Endothelial cell of umbilical vein (primary cell): ENCODE results near the gene PRR5. TPM values are rescaled to one million over a fixed set of nuclear protein-coding genes. Genes with fewer than 3 reads are reported as not detected.

Source experiments
- BruUV-seq: library from RNA; stranded (reverse); fragments of 400-500 nt; replicated peaks from 2 replicates; lab custom pipeline; 2021; lab: Mats Ljungman, UMichigan
- CTCF ChIA-PET: fragments of 300-600, 350-600 bp; sonication (Branson Sonifier 250); formaldehyde crosslinking; loops from one replicate; lab custom pipeline; 2021; ENCODE audit warnings: antibody characterized with exemption, inconsistent platforms; lab: Charles Lee
- POLR2A ChIA-PET: fragments of 300-600, 350-600 bp; sonication (Branson Sonifier 250); formaldehyde crosslinking; loops from one replicate; lab custom pipeline; 2021; ENCODE audit warnings: antibody characterized with exemption, inconsistent platforms; lab: Charles Lee
- DNase-seq: peaks from one replicate; pipeline ENCODE4 v3.0.0-alpha.2; 2011; ENCODE audit warnings: low read depth, low spot score
- FAIRE-seq: peaks from 2 replicates; lab custom pipeline; 2011; peaks lifted over from hg19 to GRCh38; lab: Jason Lieb, UNC
- H2AFZ ChIP-seq: 2 replicates; pipeline ENCODE4 v1.6.0; 2012; ENCODE audit warnings: low read depth, low read length, control low read depth, inconsistent platforms
- H3K27ac ChIP-seq: 2 replicates; pipeline ENCODE4 v1.5.1; 2011; ENCODE audit warnings: low read depth, mild to moderate bottlenecking, control low read depth, low read length, moderate library complexity; ENCODE audit not compliant: insufficient read depth
- H3K27me3 ChIP-seq, 2 experiments: 2 replicates each; pipeline versions ENCODE4 v1.6.0 to v1.6.1; 2011; ENCODE audit warnings: low read length in 2 of 2, mixed read lengths in 1 of 2; ENCODE audit not compliant: control insufficient read depth in 2 of 2, insufficient read depth in 2 of 2
- H3K36me3 ChIP-seq, 2 experiments: 2 replicates in 1 of 2; 3 replicates in 1 of 2; pipeline ENCODE4 v1.5.1; 2011; ENCODE audit warnings: low read length in 2 of 2, mild to moderate bottlenecking in 1 of 2, moderate library complexity in 1 of 2; ENCODE audit not compliant: control insufficient read depth in 2 of 2, insufficient read depth in 2 of 2; ENCODE audit errors: extremely low read depth in 1 of 2
- H3K4me1 ChIP-seq: 3 replicates; pipeline ENCODE4 v1.5.1; 2011; ENCODE audit warnings: mild to moderate bottlenecking, low read length; ENCODE audit not compliant: control insufficient read depth, insufficient read depth; ENCODE audit errors: extremely low read depth
- H3K4me2 ChIP-seq: 2 replicates; pipeline ENCODE4 v1.6.1; 2011; ENCODE audit warnings: low read length, control low read depth, mixed read lengths; ENCODE audit not compliant: insufficient read depth
- H3K4me3 ChIP-seq, 3 experiments: fragments of 200-600 bp in 1 of 3; sonication (generic), shearing (Covaris generic) in 1 of 3; replicated peaks in 1 of 3; 2 replicates each; pipeline ENCODE4 v1.5.1; 2011 to 2016; ENCODE audit warnings: control low read depth in 3 of 3, low read length in 3 of 3, mild to moderate bottlenecking in 2 of 3, inconsistent platforms in 1 of 3, low read depth in 1 of 3, moderate library complexity in 1 of 3; ENCODE audit not compliant: insufficient read depth in 1 of 3
- H3K79me2 ChIP-seq: 2 replicates; pipeline ENCODE4 v1.6.0; 2012; ENCODE audit warnings: low read length, inconsistent platforms; ENCODE audit not compliant: control insufficient read depth, insufficient read depth
- H3K9ac ChIP-seq: replicated peaks from 2 replicates; pipeline ENCODE3; 2011; ENCODE audit warnings: low read length, control low read depth; ENCODE audit not compliant: insufficient read depth; ENCODE audit errors: extremely low read depth
- H3K9me1 ChIP-seq: replicated peaks from 3 replicates; pipeline ENCODE4 v1.6.0; 2011; ENCODE audit warnings: mild to moderate bottlenecking, low read length; ENCODE audit not compliant: control insufficient read depth, insufficient read depth; ENCODE audit errors: extremely low read depth
- H3K9me3 ChIP-seq: replicated peaks from 2 replicates; pipeline ENCODE4 v1.5.1; 2012; ENCODE audit warnings: low read length, inconsistent platforms; ENCODE audit not compliant: control insufficient read depth, insufficient read depth
- H4K20me1 ChIP-seq: replicated peaks from 2 replicates; pipeline ENCODE3; 2011; ENCODE audit warnings: mild to moderate bottlenecking, low read length; ENCODE audit not compliant: control insufficient read depth, insufficient read depth; ENCODE audit errors: extremely low read depth
- EZH2 ChIP-seq: IDR thresholded peaks from 2 replicates; pipeline ENCODE4 v1.6.1; 2012; ENCODE audit warnings: borderline replicate concordance, low read depth, mild to moderate bottlenecking, moderate library complexity, low read length, inconsistent platforms; ENCODE audit not compliant: severe bottlenecking
- FOS ChIP-seq: IDR thresholded peaks from 2 replicates; pipeline ENCODE4 v1.6.1; 2011; ENCODE audit warnings: mild to moderate bottlenecking, low read length, moderate library complexity, borderline replicate concordance; ENCODE audit not compliant: insufficient read depth
- GATA2 ChIP-seq: IDR thresholded peaks from 2 replicates; pipeline ENCODE4 v1.7.0; 2011; ENCODE audit warnings: low read depth, mild to moderate bottlenecking, moderate library complexity, mixed read lengths, low read length; ENCODE audit not compliant: insufficient read length, insufficient read depth
- JUN ChIP-seq: IDR thresholded peaks from 2 replicates; pipeline ENCODE4 v1.6.1; 2011; ENCODE audit warnings: borderline replicate concordance, low read depth; ENCODE audit not compliant: insufficient read length, insufficient read depth
- MAX ChIP-seq: IDR thresholded peaks from 2 replicates; pipeline ENCODE4 v1.6.1; 2011; ENCODE audit not compliant: insufficient read depth, insufficient read length
- MYC ChIP-seq: IDR thresholded peaks from one replicate; pipeline ENCODE4 v1.6.1; 2011; ENCODE audit warnings: mild to moderate bottlenecking, low read depth, low read length
- POLR2A ChIP-seq: IDR thresholded peaks from 2 replicates; pipeline ENCODE4 v1.6.1; 2012; ENCODE audit warnings: low read depth, mild to moderate bottlenecking, control low read depth, low read length
- POLR2AphosphoS5 ChIP-seq: IDR thresholded peaks from 2 replicates; pipeline ENCODE4 v1.6.1; 2012; ENCODE audit warnings: low read depth, mild to moderate bottlenecking, control low read depth, low read length, moderate library complexity; ENCODE audit not compliant: insufficient read depth
- dilution Hi-C: fragments of 300-500 bp; cut with MboI; formaldehyde crosslinking; loops from one replicate; pipeline ENCODE4 v1.15.0; 2019; ENCODE audit warnings: low sequenced_read_pairs; ENCODE audit not compliant: extremely low pct_ligation_motif_present
- intact Hi-C: fragments of 100-400 bp; cut with micrococcal nuclease; formaldehyde crosslinking; loops from one replicate; pipeline ENCODE4 v1.10.0; 2022
- polyA plus RNA-seq, 4 experiments: library from polyadenylated mRNA; depleted of rRNA in 3 of 4; stranded (reverse) in 3 of 4; unstranded in 1 of 4; fragments of >200 nt; gene quantifications; 2 replicates each; pipeline versions ENCODE4 v1.2.1 to v1.2.3, GENCODE V29; 2011 to 2012; ENCODE audit warnings: missing spikeins in 1 of 4
- total RNA-seq: library from RNA; stranded (reverse); gene quantifications from 2 replicates; pipeline ENCODE4 v1.2.3, GENCODE V29; 2021
- TF ChIP-seq, protein P1 (sequence below), 2 donors: IDR thresholded peaks; 1 replicate in 1 of 2; 2 replicates in 1 of 2; pipeline ENCODE4 v1.5.1; 2011; ENCODE audit warnings: low read length in 2 of 2, mild to moderate bottlenecking in 2 of 2, moderate library complexity in 2 of 2, control low read depth in 1 of 2, inconsistent platforms in 1 of 2, low read depth in 1 of 2; ENCODE audit not compliant: insufficient read depth in 1 of 2; ENCODE audit errors: extremely low read depth in 1 of 2

Gene PRR5
- total and polyA plus RNA-seq, 2 donors (not counting 3 experiments of a cell fraction or from before 2014, with no cell fraction given) = 4.3 to 9.0 TPM

- TF ChIP-seq GATA2 (no peak), EZH2 (no peak), MAX (no peak), FOS (no peak), POLR2A (no peak), MYC (no peak)
- Histone ChIP-seq H3K4me2 (no peak overlapping the region), H3K79me2 (no peaks in the 10 kb centered on the region), H3K9me1 (no peaks in the 10 kb centered on the region), H3K9me3 (no peaks in the 10 kb centered on the region), H3K27me3 (no peaks in the 10 kb centered on the region), H4K20me1 (no peaks in the 10 kb centered on the region), H3K36me3 (no peaks in the 10 kb centered on the region), H3K27ac (no peak overlapping the region), H2AFZ (no peak overlapping the region), H3K4me3 (no peak overlapping the region), H3K4me1 (no peaks in the 10 kb centered on the region), H3K9ac (no peak overlapping the region)
- DNase-seq = no peak
- intact Hi-C loops = no loop called here
- FAIRE-seq = no peak
- POLR2A ChIA-PET = no interaction called here
- CTCF ChIA-PET = interaction anchor here (2.0 kb wide), 1 partner anchor 8 kb away, joined by 7 read pairs; no protein-coding TSS in a partner anchor
- dilution Hi-C loops = no loop called here
- BruUV-seq = no TSS peak
These were observed 25.3 kb upstream of the PRR5 start for GRCh38 chr22:44676441-44677352.

DNA sequence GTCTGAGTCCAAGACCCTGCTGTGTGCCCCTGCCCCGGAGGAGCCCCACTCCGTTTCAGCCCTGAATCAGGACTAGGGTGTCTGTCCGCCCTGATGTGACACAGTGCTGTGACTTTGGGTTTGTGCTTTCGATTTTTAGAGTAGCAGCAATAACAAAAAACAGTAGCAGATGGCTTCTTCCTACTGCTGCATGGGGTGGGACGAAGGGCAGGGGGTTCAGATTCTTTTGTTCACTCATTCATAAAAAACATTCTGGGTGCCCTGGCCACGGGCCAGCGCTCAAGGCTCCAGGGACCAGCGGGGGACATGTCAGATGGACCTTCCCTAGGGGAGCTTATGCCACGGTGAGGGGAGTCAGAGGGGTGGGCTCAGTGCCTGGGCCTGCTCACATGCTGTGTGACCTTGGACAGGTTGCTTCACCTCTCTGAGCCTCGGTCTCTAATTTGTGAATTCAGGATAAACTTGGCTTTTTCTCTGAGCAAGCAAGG, 24.6 kb upstream of the PRR5 start:
- no peaks in the 10 kb centered on the region for H3K9me1 ChIP-seq
- no peak overlapping the region for H3K4me2 ChIP-seq
- H2AFZ ChIP-seq = no peak overlapping the region
- POLR2A ChIA-PET = no interaction called here
- H3K9me3 ChIP-seq = no peaks in the 10 kb centered on the region
- no peaks in the 10 kb centered on the region for H3K36me3 ChIP-seq
- no TSS peak for BruUV-seq
- no peak overlapping the region for H3K27ac ChIP-seq
- H3K4me3 ChIP-seq = no peak overlapping the region
- CTCF ChIA-PET = interaction anchor here (2.0 kb wide), 1 partner anchor 7 kb away, joined by 7 read pairs; no protein-coding TSS in a partner anchor
- dilution Hi-C loops (no loop called here), intact Hi-C loops (no loop called here)
- H3K9ac ChIP-seq = no peak overlapping the region
- no peaks in the 10 kb centered on the region for H3K79me2 ChIP-seq
- TF ChIP-seq MYC (no peak), FOS (no peak), POLR2AphosphoS5 (no peak), EZH2 (no peak), JUN (no peak), MAX (no peak), POLR2A (no peak), GATA2 (no peak)
- TF ChIP-seq, protein P1, sequence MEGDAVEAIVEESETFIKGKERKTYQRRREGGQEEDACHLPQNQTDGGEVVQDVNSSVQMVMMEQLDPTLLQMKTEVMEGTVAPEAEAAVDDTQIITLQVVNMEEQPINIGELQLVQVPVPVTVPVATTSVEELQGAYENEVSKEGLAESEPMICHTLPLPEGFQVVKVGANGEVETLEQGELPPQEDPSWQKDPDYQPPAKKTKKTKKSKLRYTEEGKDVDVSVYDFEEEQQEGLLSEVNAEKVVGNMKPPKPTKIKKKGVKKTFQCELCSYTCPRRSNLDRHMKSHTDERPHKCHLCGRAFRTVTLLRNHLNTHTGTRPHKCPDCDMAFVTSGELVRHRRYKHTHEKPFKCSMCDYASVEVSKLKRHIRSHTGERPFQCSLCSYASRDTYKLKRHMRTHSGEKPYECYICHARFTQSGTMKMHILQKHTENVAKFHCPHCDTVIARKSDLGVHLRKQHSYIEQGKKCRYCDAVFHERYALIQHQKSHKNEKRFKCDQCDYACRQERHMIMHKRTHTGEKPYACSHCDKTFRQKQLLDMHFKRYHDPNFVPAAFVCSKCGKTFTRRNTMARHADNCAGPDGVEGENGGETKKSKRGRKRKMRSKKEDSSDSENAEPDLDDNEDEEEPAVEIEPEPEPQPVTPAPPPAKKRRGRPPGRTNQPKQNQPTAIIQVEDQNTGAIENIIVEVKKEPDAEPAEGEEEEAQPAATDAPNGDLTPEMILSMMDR (IDR thresholded peaks at IDR 0.05; ENCODE audit: extremely low read depth in 1 of 2, insufficient read depth in 1 of 2, low read depth in 1 of 2, low read length in 2 of 2) = no peak
- H4K20me1 ChIP-seq = no peaks in the 10 kb centered on the region
- no peaks in the 10 kb centered on the region for H3K4me1 ChIP-seq
- H3K27me3 ChIP-seq = no peaks in the 10 kb centered on the region
- FAIRE-seq (no peak), DNase-seq (no peak)
